Measurements from ENCODE around the gene FAM184B. TPM values are rescaled to one million over a fixed set of nuclear protein-coding genes. Genes with fewer than 3 reads are reported as not detected.

The FAM184B gene
- total and polyA plus RNA-seq, 2 of the 4 experiments (the other 2 are of a cell fraction): 0.07 to 0.18 TPM

GRCh38 chr4:17681281-17682221 lies 99.9 kb downstream of the FAM184B start:
- Histone ChIP-seq H3K4me2 (ENCODE audit: low read depth, low read length) (no peak overlapping the region), H2BK20ac (ENCODE audit: low read depth, low read length) (no peak overlapping the region), H3K56ac (ENCODE audit: extremely low read depth, insufficient read depth, low read length) (no peak overlapping the region), H3K4me3 (ENCODE audit: insufficient read depth, low read depth, low read length) (no peak overlapping the region), H3K18ac (ENCODE audit: low read depth, low read length) (no peak overlapping the region), H2AK5ac (ENCODE audit: low read depth, low read length) (no peak overlapping the region), H2BK120ac (ENCODE audit: low read depth, low read length) (no peak overlapping the region), H3K9ac (ENCODE audit: low read depth, low read length) (no peak overlapping the region), H3K27ac (ENCODE audit: insufficient read depth, low read length) (no peak overlapping the region), H2BK15ac (ENCODE audit: low read depth, low read length) (no peak overlapping the region), H3K9me1 (ENCODE audit: insufficient read depth, low read length) (no peaks in the 10 kb centered on the region), H4K20me1 (ENCODE audit: insufficient read depth, low read length) (no peaks in the 10 kb centered on the region), H3K4me1 (ENCODE audit: control insufficient read depth, insufficient read depth, low read length) (no peaks in the 10 kb centered on the region), H3K23ac (ENCODE audit: low read depth, low read length) (no peak overlapping the region), H3K36me3 (ENCODE audit: control insufficient read depth, insufficient read depth, low read length) (no peaks in the 10 kb centered on the region), H3K14ac (replicated peaks; ENCODE audit: low read depth, low read length) (no peak overlapping the region), H3K79me1 (ENCODE audit: low read depth in 1 of 2, low read length in 2 of 2) (no peaks in the 10 kb centered on the region), H3K9me3 (ENCODE audit: control insufficient read depth, insufficient read depth, low read length) (no peaks in the 10 kb centered on the region), H3K27me3 (ENCODE audit: control insufficient read depth, insufficient read depth, low read length) (no peaks in the 10 kb centered on the region), H2AK9ac (replicated peaks; ENCODE audit: low read depth, low read length, poor library complexity) (no peak overlapping the region), H3K4ac (ENCODE audit: low read depth, low read length) (no peak overlapping the region), H4K91ac (ENCODE audit: insufficient read depth, low read depth, low read length) (no peak overlapping the region), H4K8ac (ENCODE audit: low read depth in 2 of 2, low read length in 2 of 2) (no peak overlapping the region), H4K5ac (ENCODE audit: low read depth, low read length) (no peak overlapping the region), H2AFZ (replicated peaks; ENCODE audit: low read length, poor library complexity) (no peak overlapping the region), H2BK5ac (ENCODE audit: low read depth, low read length, poor library complexity, severe bottlenecking) (no peak overlapping the region)
- no TSS peak for BruUV-seq (replicated peaks)
- DNase-seq (no peak), ATAC-seq (ENCODE audit: low read depth) (no peak)
- in situ Hi-C loops (cut with MboI; ENCODE audit: low sequenced_read_pairs): no loop called here
- CTCF ChIA-PET: no interaction called here
- POLR2A ChIA-PET (ENCODE audit: unreplicated experiment): no interaction called here
- WGBS, 2 experiments (ENCODE audit: extremely low coverage in 2 of 2, insufficient read length in 1 of 2): no CpG with 5 or more reads among the region's 7 CpGs
- TF ChIP-seq RFX5 (IDR thresholded peaks at IDR 0.05; ENCODE audit: low read depth, low read length) (no peak), CHD1 (IDR thresholded peaks at IDR 0.05; ENCODE audit: low read depth, low read length) (no peak), RAD21 (IDR thresholded peaks at IDR 0.05; ENCODE audit: low read length) (no peak), USF2 (IDR thresholded peaks at IDR 0.05; ENCODE audit: low read depth, low read length) (no peak), BHLHE40 (IDR thresholded peaks at IDR 0.05; ENCODE audit: low read depth, low read length) (no peak), CTCF (conservative IDR thresholded peaks at IDR 0.05; ENCODE audit: low read depth, low read length) (no peak), MAZ (IDR thresholded peaks at IDR 0.05; ENCODE audit: borderline replicate concordance, low read depth, low read length) (no peak), MAFK (IDR thresholded peaks at IDR 0.05; ENCODE audit: low read depth, low read length) (no peak), POLR2A (IDR thresholded peaks at IDR 0.05; ENCODE audit: low read depth, low read length) (no peak), RCOR1 (IDR thresholded peaks at IDR 0.05; ENCODE audit: insufficient replicate concordance, low read length) (no peak), CEBPB (IDR thresholded peaks at IDR 0.05; ENCODE audit: low read depth, low read length) (no peak), FOS (IDR thresholded peaks at IDR 0.05; ENCODE audit: low read depth, low read length) (no peak)
- dilution Hi-C loops (cut with HindIII; ENCODE audit: low sequenced_read_pairs, unreplicated experiment): no loop called here
- intact Hi-C loops (cut with micrococcal nuclease): no loop called here
